RWPE2 (cell line): ENCODE results near the gene SMPDL3A.

Experiments
- ATAC-seq: fragments of 200-7000 bp; cut with Tn5 transposase; 3 replicates; pipeline ENCODE4 v1.9.1; 2021; ENCODE audit warnings: low read depth
- DNase-seq: peaks from one replicate; pipeline ENCODE4 v3.0.0-alpha.2; 2020; ENCODE audit warnings: low spot score
- H3K27ac ChIP-seq: fragments of 450-650 bp; 2 replicates; pipeline ENCODE4 v1.5.1; 2017; ENCODE audit warnings: mild to moderate bottlenecking; ENCODE audit not compliant: poor library complexity, severe bottlenecking
- H3K27me3 ChIP-seq: fragments of 250-450 bp; sonication (Bioruptor Pico); 2 replicates; pipeline ENCODE4 v1.5.1; 2021; ENCODE audit warnings: mild to moderate bottlenecking, moderate library complexity; ENCODE audit not compliant: insufficient read depth, poor library complexity, severe bottlenecking
- H3K36me3 ChIP-seq: fragments of 250-450 bp; sonication (Bioruptor Pico); 2 replicates; pipeline ENCODE4 v1.5.1; 2020; ENCODE audit warnings: low read depth, mild to moderate bottlenecking, moderate library complexity
- H3K4me1 ChIP-seq: fragments of 250-450 bp; sonication (Bioruptor Pico); 2 replicates; pipeline ENCODE4 v1.5.1; 2021; ENCODE audit warnings: mild to moderate bottlenecking, moderate library complexity; ENCODE audit not compliant: insufficient read depth, poor library complexity, severe bottlenecking
- H3K4me3 ChIP-seq: fragments of 250-450 bp; sonication (Bioruptor Pico); 2 replicates; pipeline ENCODE4 v1.5.1; 2021; ENCODE audit warnings: mild to moderate bottlenecking, moderate library complexity; ENCODE audit not compliant: severe bottlenecking
- H3K9me3 ChIP-seq: fragments of 250-450 bp; sonication (Bioruptor Pico); 2 replicates; pipeline ENCODE4 v1.5.1; 2021; ENCODE audit warnings: mild to moderate bottlenecking, moderate library complexity; ENCODE audit not compliant: severe bottlenecking
- TF ChIP-seq, protein P1 (sequence below): fragments of 450-650 bp; IDR thresholded peaks from one replicate; pipeline ENCODE4 v1.5.1; 2017; ENCODE audit warnings: mild to moderate bottlenecking, moderate library complexity; ENCODE audit not compliant: poor library complexity, severe bottlenecking

The SMPDL3A gene

DNA sequence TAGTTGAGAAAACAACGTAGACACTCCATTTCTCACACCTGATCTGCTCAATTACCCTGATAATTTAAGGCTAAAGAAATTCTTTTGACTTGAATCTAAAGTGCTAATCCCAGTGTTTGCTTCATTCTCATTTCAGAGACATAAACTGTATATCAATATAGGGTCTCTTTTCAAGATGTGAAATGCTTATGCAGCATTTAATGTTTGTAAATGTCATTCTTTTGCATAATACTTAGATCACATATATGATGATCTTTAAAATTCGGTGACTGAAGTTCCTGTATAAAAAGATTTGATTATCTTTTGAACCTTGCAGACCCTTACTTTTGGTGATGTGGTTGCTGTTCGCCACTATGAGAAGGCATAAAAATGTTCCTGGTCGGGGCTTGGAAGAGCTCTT, 5.7 kb upstream of the SMPDL3A start:
- Histone ChIP-seq H3K36me3 (no peaks in the 10 kb centered on the region), H3K4me3 (no peak overlapping the region), H3K4me1 (no peaks in the 10 kb centered on the region), H3K9me3 (no peaks in the 10 kb centered on the region), H3K27me3 (no peaks in the 10 kb centered on the region), H3K27ac (no peak overlapping the region)
- DNase-seq (no peak), ATAC-seq (no peak)
- TF ChIP-seq, protein P1, sequence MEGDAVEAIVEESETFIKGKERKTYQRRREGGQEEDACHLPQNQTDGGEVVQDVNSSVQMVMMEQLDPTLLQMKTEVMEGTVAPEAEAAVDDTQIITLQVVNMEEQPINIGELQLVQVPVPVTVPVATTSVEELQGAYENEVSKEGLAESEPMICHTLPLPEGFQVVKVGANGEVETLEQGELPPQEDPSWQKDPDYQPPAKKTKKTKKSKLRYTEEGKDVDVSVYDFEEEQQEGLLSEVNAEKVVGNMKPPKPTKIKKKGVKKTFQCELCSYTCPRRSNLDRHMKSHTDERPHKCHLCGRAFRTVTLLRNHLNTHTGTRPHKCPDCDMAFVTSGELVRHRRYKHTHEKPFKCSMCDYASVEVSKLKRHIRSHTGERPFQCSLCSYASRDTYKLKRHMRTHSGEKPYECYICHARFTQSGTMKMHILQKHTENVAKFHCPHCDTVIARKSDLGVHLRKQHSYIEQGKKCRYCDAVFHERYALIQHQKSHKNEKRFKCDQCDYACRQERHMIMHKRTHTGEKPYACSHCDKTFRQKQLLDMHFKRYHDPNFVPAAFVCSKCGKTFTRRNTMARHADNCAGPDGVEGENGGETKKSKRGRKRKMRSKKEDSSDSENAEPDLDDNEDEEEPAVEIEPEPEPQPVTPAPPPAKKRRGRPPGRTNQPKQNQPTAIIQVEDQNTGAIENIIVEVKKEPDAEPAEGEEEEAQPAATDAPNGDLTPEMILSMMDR, result no peak

DNA sequence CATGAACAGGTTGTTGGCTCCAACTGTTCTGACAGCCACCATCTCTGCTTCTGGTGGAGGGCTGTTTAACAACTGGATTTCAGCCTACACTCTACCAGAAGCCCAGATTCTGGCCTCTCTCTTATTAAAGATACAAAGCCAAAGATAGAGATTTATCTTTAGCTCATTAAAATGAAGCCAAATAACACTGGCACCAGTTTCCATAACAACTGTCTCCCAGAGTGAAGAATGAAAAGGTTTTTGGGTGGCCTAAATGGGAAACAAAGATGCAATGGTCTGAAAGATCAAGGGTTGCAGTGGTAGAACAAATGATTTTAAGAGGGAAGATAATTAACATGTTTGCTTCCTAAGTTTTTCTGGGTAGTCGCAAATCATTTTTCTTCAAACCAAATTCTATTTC, 3.2 kb upstream of the SMPDL3A start:
- ATAC-seq (no peak), DNase-seq (no peak)

DNA sequence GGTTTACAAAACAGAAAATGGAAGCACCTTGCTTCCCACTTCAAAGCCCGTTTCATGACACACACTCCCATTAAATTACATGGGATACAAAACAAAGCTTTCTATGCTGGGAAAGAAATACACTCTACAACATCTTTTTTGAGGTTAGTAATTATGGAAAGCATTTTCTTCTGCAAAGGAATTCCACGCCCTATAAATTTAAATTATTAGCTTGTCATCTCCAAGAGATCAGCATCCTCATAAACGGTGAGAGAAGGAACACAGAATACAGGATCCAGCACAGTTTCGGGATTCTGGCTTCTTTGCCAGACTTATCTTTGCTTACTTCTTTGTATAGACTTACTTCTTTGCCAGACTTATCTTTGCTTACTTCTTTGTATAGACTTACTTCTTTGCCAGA, 1.3 kb upstream of the SMPDL3A start:
- Histone ChIP-seq H3K4me1 (no peaks in the 10 kb centered on the region), H3K36me3 (no peaks in the 10 kb centered on the region), H3K9me3 (no peaks in the 10 kb centered on the region), H3K4me3 (no peak overlapping the region), H3K27ac (no peak overlapping the region), H3K27me3 (no peaks in the 10 kb centered on the region)
- TF ChIP-seq, protein P1, result no peak
- DNase-seq, result no peak
- no peak for ATAC-seq

More for the DNA sequence above, 3.2 kb upstream of the SMPDL3A start:
- no peaks in the 10 kb centered on the region for H3K36me3 ChIP-seq
- no peaks in the 10 kb centered on the region for H3K4me1 ChIP-seq
- TF ChIP-seq, protein P1, result no peak
- no peak overlapping the region for H3K27ac ChIP-seq
- H3K4me3 ChIP-seq, result no peak overlapping the region
- no peaks in the 10 kb centered on the region for H3K27me3 ChIP-seq
- no peaks in the 10 kb centered on the region for H3K9me3 ChIP-seq

DNA sequence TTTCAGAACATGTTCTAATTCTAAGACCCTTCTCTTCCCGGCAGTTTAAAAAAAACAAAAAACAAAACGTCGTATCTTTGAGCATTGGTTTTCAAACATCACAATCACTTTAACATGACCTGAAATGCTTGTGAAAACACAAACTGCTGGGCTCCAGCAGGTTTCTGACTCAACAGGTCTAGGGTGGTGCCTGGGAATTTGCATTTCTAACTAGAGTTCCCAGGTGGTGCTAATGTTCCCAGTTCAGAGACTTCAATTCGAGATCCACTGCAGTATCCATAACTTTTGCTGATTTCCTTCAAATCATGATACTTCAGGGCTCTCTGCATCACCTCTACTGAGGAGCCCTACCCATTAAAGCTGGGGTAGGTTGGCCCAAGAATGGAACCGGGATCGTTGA, 850 bp upstream of the SMPDL3A start:
- Histone ChIP-seq H3K4me3 (no peak overlapping the region), H3K4me1 (no peaks in the 10 kb centered on the region), H3K27ac (no peak overlapping the region), H3K9me3 (no peaks in the 10 kb centered on the region), H3K36me3 (no peaks in the 10 kb centered on the region), H3K27me3 (no peaks in the 10 kb centered on the region)
- no peak for ATAC-seq
- TF ChIP-seq, protein P1, result no peak
- no peak for DNase-seq

DNA sequence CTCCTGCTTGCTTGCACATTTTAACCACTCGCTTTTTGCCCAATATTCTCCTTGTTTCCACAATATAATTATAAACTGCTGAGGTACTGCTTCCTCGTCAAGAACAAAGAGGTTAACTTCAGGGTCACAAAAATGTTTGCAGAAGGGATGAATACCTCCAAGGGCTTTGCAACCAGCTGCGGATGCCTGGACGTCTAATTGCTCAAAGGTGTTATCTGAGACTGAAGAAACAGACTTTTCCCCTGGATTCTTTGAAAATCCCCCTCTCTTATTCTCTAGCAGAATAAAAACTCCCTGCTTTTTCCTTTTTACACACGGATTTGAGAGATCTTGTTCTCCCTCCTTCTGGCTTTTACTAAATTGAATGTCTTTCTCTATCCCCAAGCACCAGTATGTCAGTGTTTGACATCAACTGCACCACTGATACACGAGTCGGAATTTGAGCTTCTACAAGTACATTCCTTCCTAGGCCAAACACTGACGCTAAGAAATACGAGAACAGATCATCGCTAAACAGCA, 336 bp upstream of the SMPDL3A start:
- ATAC-seq, result no peak
- TF ChIP-seq, protein P1, result no peak
- Histone ChIP-seq H3K4me3 (peak overlapping the region; percentile 57), H3K27me3 (no peaks in the 10 kb centered on the region), H3K27ac (peak overlapping the region; percentile 65), H3K36me3 (no peaks in the 10 kb centered on the region), H3K4me1 (no peaks in the 10 kb centered on the region), H3K9me3 (no peaks in the 10 kb centered on the region)
- DNase-seq, result no peak
